Parathyroid adenoma (tissue), 2 donors: ENCODE data around the gene SLC16A5.

ENCODE experiments used
- H2AFZ ChIP-seq: fragments of 300-600 bp; sonication (generic); one replicate; pipeline ENCODE4 v1.7.0; 2017; ENCODE audit warnings: antibody characterized with exemption, mild to moderate bottlenecking
- H3K27ac ChIP-seq: fragments of 300-600 bp; sonication (generic); one replicate; pipeline ENCODE4 v1.7.0; 2017
- H3K27me3 ChIP-seq: fragments of 300-600 bp; sonication (generic); one replicate; pipeline ENCODE4 v1.7.0; 2017; ENCODE audit warnings: low read length; ENCODE audit not compliant: control insufficient read depth, insufficient read depth
- H3K36me3 ChIP-seq: fragments of 300-600 bp; sonication (generic); one replicate; pipeline ENCODE4 v1.7.0; 2017; ENCODE audit warnings: low read length; ENCODE audit not compliant: control insufficient read depth, insufficient read depth
- H3K4me1 ChIP-seq: fragments of 300-600 bp; sonication (generic); one replicate; pipeline ENCODE4 v1.7.0; 2017; ENCODE audit warnings: control low read depth
- H3K4me2 ChIP-seq: fragments of 300-600 bp; sonication (generic); one replicate; pipeline ENCODE4 v1.7.0; 2017; ENCODE audit warnings: low read length
- H3K4me3 ChIP-seq: fragments of 300-600 bp; sonication (generic); one replicate; pipeline ENCODE4 v1.7.0; 2017; ENCODE audit warnings: low read depth, low read length
- H3K79me2 ChIP-seq: fragments of 300-600 bp; sonication (generic); one replicate; pipeline ENCODE4 v1.7.0; 2017; ENCODE audit warnings: control low read depth
- H3K9ac ChIP-seq: fragments of 300-600 bp; sonication (generic); one replicate; pipeline ENCODE4 v1.7.0; 2017; ENCODE audit warnings: mild to moderate bottlenecking
- H3K9me3 ChIP-seq: fragments of 300-600 bp; sonication (generic); one replicate; pipeline ENCODE4 v1.7.0; 2017; ENCODE audit warnings: low read length; ENCODE audit not compliant: control insufficient read depth
- TF ChIP-seq, protein P1 (sequence below): fragments of 300-600 bp; sonication (generic); IDR thresholded peaks from one replicate; pipeline ENCODE4 v1.7.0; 2017; ENCODE audit warnings: antibody characterized with exemption, mild to moderate bottlenecking
- donor health status: primary hyperparathyroidism.

Gene SLC16A5

DNA sequence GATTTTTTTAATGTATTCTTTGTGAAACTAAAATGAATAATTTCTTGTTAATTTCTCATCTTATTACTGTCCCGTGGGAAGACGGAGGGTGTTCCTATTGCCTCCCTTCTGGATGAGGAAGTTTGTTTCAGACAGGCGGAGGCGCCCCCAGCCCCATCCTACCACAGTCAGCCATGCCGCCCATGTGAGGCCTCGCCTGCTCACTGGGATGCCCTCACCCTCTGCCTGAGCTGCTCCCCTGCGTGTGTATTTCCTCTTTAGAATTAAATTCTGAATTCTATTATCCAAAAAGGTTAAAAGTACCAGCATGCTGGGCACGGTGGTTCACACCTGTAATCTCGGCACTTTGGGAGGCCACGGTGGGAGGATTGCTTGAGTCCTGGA, 26.7 kb upstream of the SLC16A5 start:
- H2AFZ ChIP-seq, result no peak overlapping the region
- H3K79me2 ChIP-seq, result no peaks in the 10 kb centered on the region
- no peaks in the 10 kb centered on the region for H3K9me3 ChIP-seq
- no peaks in the 10 kb centered on the region for H3K27me3 ChIP-seq
- no peak overlapping the region for H3K9ac ChIP-seq
- TF ChIP-seq, protein P1, sequence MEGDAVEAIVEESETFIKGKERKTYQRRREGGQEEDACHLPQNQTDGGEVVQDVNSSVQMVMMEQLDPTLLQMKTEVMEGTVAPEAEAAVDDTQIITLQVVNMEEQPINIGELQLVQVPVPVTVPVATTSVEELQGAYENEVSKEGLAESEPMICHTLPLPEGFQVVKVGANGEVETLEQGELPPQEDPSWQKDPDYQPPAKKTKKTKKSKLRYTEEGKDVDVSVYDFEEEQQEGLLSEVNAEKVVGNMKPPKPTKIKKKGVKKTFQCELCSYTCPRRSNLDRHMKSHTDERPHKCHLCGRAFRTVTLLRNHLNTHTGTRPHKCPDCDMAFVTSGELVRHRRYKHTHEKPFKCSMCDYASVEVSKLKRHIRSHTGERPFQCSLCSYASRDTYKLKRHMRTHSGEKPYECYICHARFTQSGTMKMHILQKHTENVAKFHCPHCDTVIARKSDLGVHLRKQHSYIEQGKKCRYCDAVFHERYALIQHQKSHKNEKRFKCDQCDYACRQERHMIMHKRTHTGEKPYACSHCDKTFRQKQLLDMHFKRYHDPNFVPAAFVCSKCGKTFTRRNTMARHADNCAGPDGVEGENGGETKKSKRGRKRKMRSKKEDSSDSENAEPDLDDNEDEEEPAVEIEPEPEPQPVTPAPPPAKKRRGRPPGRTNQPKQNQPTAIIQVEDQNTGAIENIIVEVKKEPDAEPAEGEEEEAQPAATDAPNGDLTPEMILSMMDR, result no peak
- no peak overlapping the region for H3K4me3 ChIP-seq
- H3K36me3 ChIP-seq, result no peaks in the 10 kb centered on the region
- no peak overlapping the region for H3K27ac ChIP-seq
- no peaks in the 10 kb centered on the region for H3K4me1 ChIP-seq
- H3K4me2 ChIP-seq, result no peak overlapping the region

DNA sequence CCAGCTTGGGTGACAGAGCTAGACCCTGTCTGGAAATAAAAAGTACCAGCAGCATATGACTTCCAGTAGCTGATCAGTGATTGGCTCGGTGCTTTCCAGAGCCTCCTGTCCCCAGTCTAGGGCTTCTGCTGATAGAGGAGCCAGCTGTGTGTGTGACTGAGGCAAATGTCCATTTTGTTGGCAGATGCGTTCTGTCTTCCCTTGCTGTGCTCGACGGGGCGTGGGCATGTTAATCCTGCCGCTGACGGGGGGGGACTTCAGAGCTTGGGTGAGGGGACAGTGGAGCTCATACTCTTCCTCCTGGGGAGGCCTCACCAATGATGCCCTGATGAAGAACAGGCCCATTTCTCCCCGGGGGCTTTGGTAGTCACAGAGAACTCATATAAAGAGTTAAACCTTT, 26.1 kb upstream of the SLC16A5 start:
- Histone ChIP-seq H3K27ac (no peak overlapping the region), H3K27me3 (no peaks in the 10 kb centered on the region), H3K4me3 (no peak overlapping the region), H3K79me2 (no peaks in the 10 kb centered on the region), H3K4me1 (no peaks in the 10 kb centered on the region), H3K9me3 (no peaks in the 10 kb centered on the region), H2AFZ (no peak overlapping the region), H3K36me3 (no peaks in the 10 kb centered on the region), H3K9ac (no peak overlapping the region), H3K4me2 (no peak overlapping the region)
- TF ChIP-seq, protein P1, result no peak

DNA sequence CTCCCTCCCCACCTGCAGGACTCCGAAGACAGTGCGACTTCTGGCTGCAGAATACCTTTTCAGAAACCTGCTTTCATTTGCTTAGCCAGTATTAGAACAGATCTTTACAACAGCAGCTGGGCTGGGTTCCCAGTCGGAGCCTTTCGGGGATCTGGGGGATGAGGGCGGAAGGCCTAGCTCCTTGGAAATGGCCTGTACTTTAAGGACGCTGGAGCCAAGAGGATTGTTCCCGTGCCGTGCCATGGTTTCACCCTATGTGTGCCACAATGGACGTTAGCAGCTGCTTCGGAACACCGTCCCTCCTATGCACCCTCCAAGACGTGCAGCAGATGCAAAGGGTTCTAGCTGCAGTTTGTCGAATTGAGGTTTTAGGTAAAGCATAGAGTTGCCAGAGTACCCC, 24.6 kb upstream of the SLC16A5 start:
- Histone ChIP-seq H3K9ac (no peak overlapping the region), H3K27ac (no peak overlapping the region), H3K36me3 (no peaks in the 10 kb centered on the region), H3K9me3 (no peaks in the 10 kb centered on the region), H3K4me1 (no peaks in the 10 kb centered on the region), H2AFZ (no peak overlapping the region), H3K4me3 (no peak overlapping the region), H3K4me2 (no peak overlapping the region), H3K27me3 (no peaks in the 10 kb centered on the region), H3K79me2 (no peaks in the 10 kb centered on the region)
- TF ChIP-seq, protein P1, result no peak

DNA sequence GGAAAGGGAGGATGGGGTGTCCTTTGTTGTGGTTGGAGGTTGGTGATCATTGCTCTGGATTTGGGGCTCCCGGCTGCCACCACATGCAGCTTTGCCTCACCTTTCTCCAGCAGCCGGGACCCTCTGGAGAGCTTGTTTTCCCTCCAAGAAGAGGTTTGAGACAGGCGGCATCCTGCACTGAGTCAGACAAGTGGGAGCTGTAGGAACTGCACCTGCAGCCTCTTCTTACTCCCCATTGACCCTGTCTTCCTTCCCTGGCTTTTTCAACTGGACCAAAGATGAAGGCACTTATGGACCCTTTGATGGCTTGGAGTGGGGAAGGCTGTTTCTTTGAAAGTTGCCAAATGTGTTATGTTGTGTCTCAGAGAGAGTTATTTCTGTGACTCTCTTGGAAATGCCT, 24.1 kb upstream of the SLC16A5 start:
- H3K27ac ChIP-seq, result no peak overlapping the region
- H3K4me2 ChIP-seq, result no peak overlapping the region
- no peaks in the 10 kb centered on the region for H3K79me2 ChIP-seq
- H3K9ac ChIP-seq, result no peak overlapping the region
- H3K36me3 ChIP-seq, result no peaks in the 10 kb centered on the region
- TF ChIP-seq, protein P1, result no peak
- H3K4me1 ChIP-seq, result no peaks in the 10 kb centered on the region
- H2AFZ ChIP-seq, result no peak overlapping the region
- H3K27me3 ChIP-seq, result no peaks in the 10 kb centered on the region
- H3K4me3 ChIP-seq, result no peak overlapping the region
- H3K9me3 ChIP-seq, result no peaks in the 10 kb centered on the region

DNA sequence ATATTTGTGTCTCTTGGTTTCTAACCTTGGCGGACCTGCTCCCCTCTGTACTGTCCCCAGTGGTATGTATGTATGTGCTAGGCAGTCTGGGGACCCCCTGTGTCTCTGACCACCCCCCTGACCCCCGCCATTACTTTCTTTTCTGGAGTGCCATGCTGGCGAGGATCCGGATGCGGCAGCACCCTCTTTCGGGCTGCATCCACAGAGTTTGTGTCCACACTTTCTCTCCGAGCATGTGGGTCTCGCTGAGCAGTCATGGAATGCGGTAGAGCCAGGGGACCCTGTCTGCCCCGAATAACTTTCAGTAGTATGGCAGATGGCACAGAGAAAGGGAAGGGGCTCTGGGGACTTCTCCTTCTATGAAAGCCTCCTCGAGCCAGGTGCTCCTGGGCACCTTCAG, 23.7 kb upstream of the SLC16A5 start:
- H3K4me3 ChIP-seq, result no peak overlapping the region
- H3K79me2 ChIP-seq, result no peaks in the 10 kb centered on the region
- H3K4me2 ChIP-seq, result no peak overlapping the region
- H3K36me3 ChIP-seq, result no peaks in the 10 kb centered on the region
- no peak overlapping the region for H3K27ac ChIP-seq
- TF ChIP-seq, protein P1, result no peak
- H2AFZ ChIP-seq, result no peak overlapping the region
- H3K27me3 ChIP-seq, result no peaks in the 10 kb centered on the region
- H3K9me3 ChIP-seq, result no peaks in the 10 kb centered on the region
- H3K4me1 ChIP-seq, result no peaks in the 10 kb centered on the region
- H3K9ac ChIP-seq, result no peak overlapping the region
